ENCODE results near the gene TMEM117. TPM values are rescaled to one million over a fixed set of nuclear protein-coding genes. Genes with fewer than 3 reads are reported as not detected.
"Not testable (repeated sequence)": the region's sequence is repeated elsewhere in the genome, so short reads cannot be mapped to it uniquely, and the experiment has no call there.

Gene TMEM117
- total RNA-seq, 1 experiment from 2014 or later, result 1.1 TPM

- CTCF ChIA-PET, result no interaction called here
- Mint-ChIP-seq H3K9me3 (ENCODE audit: low read depth, unreplicated experiment) (no peaks in the 10 kb centered on the region), H3K4me3 (ENCODE audit: low read depth, unreplicated experiment) (no peak overlapping the region), H3K36me3 (ENCODE audit: insufficient read depth, unreplicated experiment) (no peaks in the 10 kb centered on the region), H3K4me1 (ENCODE audit: low read depth, unreplicated experiment) (no peaks in the 10 kb centered on the region), H3K27me3 (ENCODE audit: unreplicated experiment) (no peaks in the 10 kb centered on the region), H3K27ac (ENCODE audit: unreplicated experiment) (no peak overlapping the region)
- DNase-seq, result no peak
- BruUV-seq (replicated peaks), result no TSS peak
- TF ChIP-seq, protein P1, sequence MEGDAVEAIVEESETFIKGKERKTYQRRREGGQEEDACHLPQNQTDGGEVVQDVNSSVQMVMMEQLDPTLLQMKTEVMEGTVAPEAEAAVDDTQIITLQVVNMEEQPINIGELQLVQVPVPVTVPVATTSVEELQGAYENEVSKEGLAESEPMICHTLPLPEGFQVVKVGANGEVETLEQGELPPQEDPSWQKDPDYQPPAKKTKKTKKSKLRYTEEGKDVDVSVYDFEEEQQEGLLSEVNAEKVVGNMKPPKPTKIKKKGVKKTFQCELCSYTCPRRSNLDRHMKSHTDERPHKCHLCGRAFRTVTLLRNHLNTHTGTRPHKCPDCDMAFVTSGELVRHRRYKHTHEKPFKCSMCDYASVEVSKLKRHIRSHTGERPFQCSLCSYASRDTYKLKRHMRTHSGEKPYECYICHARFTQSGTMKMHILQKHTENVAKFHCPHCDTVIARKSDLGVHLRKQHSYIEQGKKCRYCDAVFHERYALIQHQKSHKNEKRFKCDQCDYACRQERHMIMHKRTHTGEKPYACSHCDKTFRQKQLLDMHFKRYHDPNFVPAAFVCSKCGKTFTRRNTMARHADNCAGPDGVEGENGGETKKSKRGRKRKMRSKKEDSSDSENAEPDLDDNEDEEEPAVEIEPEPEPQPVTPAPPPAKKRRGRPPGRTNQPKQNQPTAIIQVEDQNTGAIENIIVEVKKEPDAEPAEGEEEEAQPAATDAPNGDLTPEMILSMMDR (IDR thresholded peaks at IDR 0.05; ENCODE audit: unreplicated experiment), result no peak
- intact Hi-C loops (cut with micrococcal nuclease; ENCODE audit: unreplicated experiment), result no loop called here
These were observed 33.3 kb downstream of the TMEM117 start for GRCh38 chr12:43869184-43869583.

- BruUV-seq (replicated peaks); intact Hi-C loops (cut with micrococcal nuclease; ENCODE audit: unreplicated experiment); H3K27me3 Mint-ChIP-seq (ENCODE audit: unreplicated experiment); H3K27ac Mint-ChIP-seq (ENCODE audit: unreplicated experiment); CTCF ChIA-PET; H3K36me3 Mint-ChIP-seq (ENCODE audit: insufficient read depth, unreplicated experiment); H3K4me3 Mint-ChIP-seq (ENCODE audit: low read depth, unreplicated experiment); H3K9me3 Mint-ChIP-seq (ENCODE audit: low read depth, unreplicated experiment); H3K4me1 Mint-ChIP-seq (ENCODE audit: low read depth, unreplicated experiment); DNase-seq: not testable (repeated sequence)
These were observed 33.9 kb downstream of the TMEM117 start for GRCh38 chr12:43869765-43870164.

DNA sequence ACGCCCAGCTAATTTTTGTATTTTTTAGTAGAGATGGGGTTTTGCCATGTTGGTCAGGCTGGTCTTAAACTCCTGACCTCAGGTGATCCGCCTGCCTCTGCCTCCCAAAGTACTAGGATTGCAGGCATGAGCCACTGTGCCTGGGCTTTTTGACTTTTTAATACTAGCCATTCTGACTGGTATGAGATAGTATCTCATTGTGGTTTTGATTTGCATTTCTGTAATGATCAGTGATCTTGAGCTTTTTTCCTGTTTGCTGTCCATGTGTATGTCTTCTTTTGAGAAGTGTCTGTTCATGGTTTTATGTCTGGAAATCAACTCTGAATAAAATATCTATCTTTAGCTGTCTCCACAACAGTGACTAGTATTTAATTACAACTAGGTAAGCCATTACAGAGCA lies 35.4 kb downstream of the TMEM117 start:
- DNase-seq; CTCF ChIA-PET; BruUV-seq (replicated peaks); H3K36me3 Mint-ChIP-seq (ENCODE audit: insufficient read depth, unreplicated experiment); H3K4me1 Mint-ChIP-seq (ENCODE audit: low read depth, unreplicated experiment); intact Hi-C loops (cut with micrococcal nuclease; ENCODE audit: unreplicated experiment); H3K27ac Mint-ChIP-seq (ENCODE audit: unreplicated experiment); H3K9me3 Mint-ChIP-seq (ENCODE audit: low read depth, unreplicated experiment); H3K27me3 Mint-ChIP-seq (ENCODE audit: unreplicated experiment); H3K4me3 Mint-ChIP-seq (ENCODE audit: low read depth, unreplicated experiment): not testable (repeated sequence)

GRCh38 chr12:43872396-43872795 lies 36.5 kb downstream of the TMEM117 start:
- CTCF ChIA-PET, result no interaction called here
- intact Hi-C loops (cut with micrococcal nuclease; ENCODE audit: unreplicated experiment), result no loop called here

DNA sequence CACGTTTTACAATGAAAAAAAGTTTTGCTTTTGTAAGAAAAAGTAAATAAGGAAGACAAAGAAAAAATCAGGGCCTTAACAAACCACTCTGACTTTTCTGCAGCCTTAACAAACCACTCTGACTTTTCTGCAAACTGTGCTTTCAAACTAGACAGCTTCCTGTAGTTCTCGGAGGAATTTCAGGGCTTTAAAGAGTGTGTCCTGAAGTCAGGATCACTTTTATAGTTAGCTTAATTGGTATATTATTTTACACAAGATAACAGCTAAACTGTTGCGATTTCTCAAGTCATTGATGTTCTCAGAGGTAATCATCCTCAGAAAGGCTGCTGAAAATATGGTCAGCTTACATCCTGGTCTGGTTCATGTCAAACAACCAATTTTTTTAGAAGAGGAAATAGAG lies 42.2 kb downstream of the TMEM117 start:
- intact Hi-C loops (cut with micrococcal nuclease; ENCODE audit: unreplicated experiment), result no loop called here
- H3K4me3 Mint-ChIP-seq (ENCODE audit: low read depth, unreplicated experiment), result no peak overlapping the region
- H3K36me3 Mint-ChIP-seq (ENCODE audit: insufficient read depth, unreplicated experiment), result no peaks in the 10 kb centered on the region
- DNase-seq, result no peak
- H3K27ac Mint-ChIP-seq (ENCODE audit: unreplicated experiment), result no peak overlapping the region
- H3K27me3 Mint-ChIP-seq (ENCODE audit: unreplicated experiment), result no peaks in the 10 kb centered on the region
- CTCF ChIA-PET, result no interaction called here
- no peaks in the 10 kb centered on the region for H3K9me3 Mint-ChIP-seq (ENCODE audit: low read depth, unreplicated experiment)
- no TSS peak for BruUV-seq (replicated peaks)
- H3K4me1 Mint-ChIP-seq (ENCODE audit: low read depth, unreplicated experiment), result no peaks in the 10 kb centered on the region
- TF ChIP-seq, protein P1 (IDR thresholded peaks at IDR 0.05; ENCODE audit: unreplicated experiment), result no peak

More at GRCh38 chr12:43872396-43872795, 36.5 kb downstream of the TMEM117 start:
- DNase-seq, result no peak
- TF ChIP-seq, protein P1 (IDR thresholded peaks at IDR 0.05; ENCODE audit: unreplicated experiment), result no peak
- Mint-ChIP-seq H3K27ac (ENCODE audit: unreplicated experiment) (no peak overlapping the region), H3K36me3 (ENCODE audit: insufficient read depth, unreplicated experiment) (no peaks in the 10 kb centered on the region), H3K27me3 (ENCODE audit: unreplicated experiment) (no peaks in the 10 kb centered on the region), H3K4me1 (ENCODE audit: low read depth, unreplicated experiment) (no peaks in the 10 kb centered on the region), H3K4me3 (ENCODE audit: low read depth, unreplicated experiment) (no peak overlapping the region), H3K9me3 (ENCODE audit: low read depth, unreplicated experiment) (no peaks in the 10 kb centered on the region)
- no TSS peak for BruUV-seq (replicated peaks)
